ENCODE results near the gene LGALS7. TPM values are rescaled to one million over a fixed set of nuclear protein-coding genes. Genes with fewer than 3 reads are reported as not detected.
A peak's percentile ranks its signal among the peaks of the same experiment; 100 is the strongest.

The LGALS7 gene
- polyA plus RNA-seq, 6 donors from 2014 or later = not detected

DNA sequence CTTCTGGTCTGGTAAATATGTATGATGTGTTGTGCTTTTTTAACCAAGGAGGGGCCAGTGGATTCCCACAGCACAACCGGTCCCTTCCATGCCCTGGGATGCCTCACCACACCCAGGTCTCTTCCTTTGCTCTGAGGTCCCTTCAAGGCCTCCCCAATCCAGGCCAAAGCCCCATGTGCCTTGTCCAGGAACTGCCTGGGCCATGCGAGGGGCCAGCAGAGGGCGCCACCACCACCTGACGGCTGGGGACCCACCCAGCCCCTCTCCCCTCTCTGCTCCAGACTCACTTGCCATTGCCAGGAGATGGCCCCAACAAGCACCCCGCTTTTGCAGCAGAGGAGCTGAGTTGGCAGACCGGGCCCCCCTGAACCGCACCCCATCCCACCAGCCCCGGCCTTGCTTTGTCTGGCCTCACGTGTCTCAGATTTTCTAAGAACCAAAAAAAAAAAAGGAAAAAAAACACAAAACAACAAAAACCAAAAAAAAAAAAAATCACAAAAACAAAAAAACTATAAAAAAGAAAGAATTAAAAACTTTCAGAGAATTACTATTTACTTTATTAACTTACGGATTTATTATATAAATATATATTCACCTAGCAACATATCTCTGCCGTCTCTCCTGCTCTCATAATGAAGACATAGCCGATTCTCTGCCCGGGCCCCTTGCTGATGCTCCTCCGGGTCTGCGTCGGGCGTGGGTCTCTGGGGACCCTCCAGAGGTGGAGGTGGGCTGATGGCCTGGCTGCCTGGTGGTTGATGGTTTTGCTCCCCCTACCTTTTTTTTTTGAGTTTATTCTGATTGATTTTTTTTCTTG is 43.5 kb downstream of the LGALS7 start:
- DNase-seq (peak; percentile 79), ATAC-seq (ENCODE audit: low read depth in 2 of 2) (peak; percentile 89 to 90)
- peaks cover 0 to 11% of the 10 kb centered on the region in 2 donors for H3K36me3 Mint-ChIP-seq
- peak overlapping the region in 1 of 8 donors; percentile 18 for H3K4me3 Mint-ChIP-seq
- no peaks in the 10 kb centered on the region for H3K9me3 Mint-ChIP-seq
- no peaks in the 10 kb centered on the region for H3K27me3 Mint-ChIP-seq
- H3K27ac Mint-ChIP-seq = peak overlapping the region in 5 of 6 donors; percentile 72 to 90 (median 86)
- H3K4me1 Mint-ChIP-seq = peaks cover 20 to 49% (median 36%) of the 10 kb centered on the region in 3 donors

DNA sequence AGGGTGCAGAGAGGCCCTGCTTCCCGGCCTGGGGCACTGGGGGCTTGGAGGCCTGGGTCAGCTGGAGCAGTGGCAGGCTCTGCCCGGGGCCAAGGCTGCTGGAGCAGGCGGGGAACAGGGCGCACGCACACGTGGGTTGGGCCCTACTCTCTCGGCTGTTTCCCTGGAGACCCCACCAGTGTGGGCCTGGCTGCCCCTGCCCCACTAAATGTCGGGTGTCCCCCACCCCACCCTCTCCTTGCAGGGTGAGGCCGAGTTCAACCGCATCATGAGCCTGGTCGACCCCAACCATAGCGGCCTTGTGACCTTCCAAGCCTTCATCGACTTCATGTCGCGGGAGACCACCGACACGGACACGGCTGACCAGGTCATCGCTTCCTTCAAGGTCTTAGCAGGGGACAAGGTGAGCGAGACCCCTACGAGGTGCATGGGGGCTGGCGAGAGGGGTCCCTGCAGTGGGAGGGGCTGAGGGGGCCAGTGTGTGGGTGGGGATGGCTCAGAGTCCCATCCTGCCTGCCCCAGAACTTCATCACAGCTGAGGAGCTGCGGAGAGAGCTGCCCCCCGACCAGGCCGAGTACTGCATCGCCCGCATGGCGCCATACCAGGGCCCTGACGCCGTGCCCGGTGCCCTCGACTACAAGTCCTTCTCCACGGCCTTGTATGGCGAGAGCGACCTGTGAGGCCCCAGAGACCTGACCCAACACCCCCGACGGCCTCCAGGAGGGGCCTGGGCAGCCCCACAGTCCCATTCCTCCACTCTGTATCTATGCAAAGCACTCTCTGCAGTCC is 44.4 kb downstream of the LGALS7 start:
- H3K27ac Mint-ChIP-seq = peak overlapping the region in 1 of 6 donors; percentile 72
- no peak for ATAC-seq (ENCODE audit: low read depth in 2 of 2)

GRCh38 chr19:38727868-38728660 is 45.3 kb downstream of the LGALS7 start:
- Mint-ChIP-seq H3K9me3 (no peaks in the 10 kb centered on the region), H3K4me1 (peaks cover 8 to 31% (median 18%) of the 10 kb centered on the region in 3 donors), H3K4me3 (peak overlapping the region in 1 of 8 donors; percentile 22), H3K36me3 (peaks cover 0 to 11% of the 10 kb centered on the region in 2 donors), H3K27me3 (no peaks in the 10 kb centered on the region), H3K27ac (peak overlapping the region in 1 of 6 donors; percentile 75)
- DNase-seq = no peak
- ATAC-seq (ENCODE audit: low read depth in 2 of 2) = no peak

More for the DNA sequence above, 44.4 kb downstream of the LGALS7 start:
- no peaks in the 10 kb centered on the region for H3K27me3 Mint-ChIP-seq
- DNase-seq = no peak
- H3K4me3 Mint-ChIP-seq = no peak overlapping the region
- peaks cover 0 to 11% of the 10 kb centered on the region in 2 donors for H3K36me3 Mint-ChIP-seq
- H3K4me1 Mint-ChIP-seq = peaks cover 11 to 39% (median 27%) of the 10 kb centered on the region in 3 donors
- H3K9me3 Mint-ChIP-seq = no peaks in the 10 kb centered on the region

- Mint-ChIP-seq H3K27me3 (no peaks in the 10 kb centered on the region), H3K9me3 (no peaks in the 10 kb centered on the region), H3K36me3 (peaks cover 0 to 11% of the 10 kb centered on the region in 2 donors), H3K4me1 (peaks cover 8 to 24% (median 12%) of the 10 kb centered on the region in 3 donors), H3K27ac (peak overlapping the region in 1 of 6 donors; percentile 75), H3K4me3 (no peak overlapping the region)
- ATAC-seq (ENCODE audit: low read depth in 2 of 2) (no peak), DNase-seq (no peak)
Measured at GRCh38 chr19:38727306-38727867, 45.9 kb downstream of the LGALS7 start.

DNA sequence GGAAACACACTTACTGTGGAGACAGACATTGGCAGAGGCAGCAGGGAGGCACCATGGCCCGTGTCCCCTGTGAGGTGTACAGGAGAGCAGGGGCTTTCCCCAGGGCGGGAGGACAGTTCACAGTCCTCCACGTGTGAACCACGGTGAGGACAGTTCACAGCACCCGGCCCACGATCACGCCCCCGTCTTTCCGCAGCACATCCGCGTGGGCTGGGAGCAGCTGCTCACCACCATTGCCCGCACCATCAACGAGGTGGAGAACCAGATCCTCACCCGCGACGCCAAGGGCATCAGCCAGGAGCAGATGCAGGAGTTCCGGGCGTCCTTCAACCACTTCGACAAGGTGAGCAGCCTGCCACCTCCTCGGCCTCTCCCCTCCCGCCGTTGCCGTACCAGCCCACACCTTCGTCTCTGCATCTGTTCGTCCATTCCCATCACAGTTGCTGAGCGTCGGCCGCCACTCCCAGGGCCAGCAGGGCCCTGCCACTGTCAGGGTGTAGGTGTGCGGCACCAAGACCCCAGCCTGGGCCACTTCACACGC is 46.5 kb downstream of the LGALS7 start:
- no peaks in the 10 kb centered on the region for H3K27me3 Mint-ChIP-seq
- no peak overlapping the region for H3K4me3 Mint-ChIP-seq
- peaks cover 8 to 18% (median 12%) of the 10 kb centered on the region in 3 donors for H3K4me1 Mint-ChIP-seq
- H3K27ac Mint-ChIP-seq = peak overlapping the region in 3 of 6 donors; percentile 38 to 56 (median 47)
- H3K9me3 Mint-ChIP-seq = no peaks in the 10 kb centered on the region
- no peak for DNase-seq
- peaks cover 0 to 11% of the 10 kb centered on the region in 2 donors for H3K36me3 Mint-ChIP-seq
- no peak for ATAC-seq (ENCODE audit: low read depth in 2 of 2)

GRCh38 chr19:38726284-38726673 is 47.0 kb downstream of the LGALS7 start:
- Mint-ChIP-seq H3K4me1 (peaks cover 8 to 14% (median 12%) of the 10 kb centered on the region in 3 donors), H3K9me3 (no peaks in the 10 kb centered on the region), H3K27me3 (no peaks in the 10 kb centered on the region), H3K27ac (peak overlapping the region in 2 of 6 donors; percentile 12 to 49), H3K4me3 (no peak overlapping the region), H3K36me3 (peaks cover 0 to 11% of the 10 kb centered on the region in 2 donors)
- ATAC-seq (ENCODE audit: low read depth in 2 of 2) (no peak), DNase-seq (no peak)

DNA sequence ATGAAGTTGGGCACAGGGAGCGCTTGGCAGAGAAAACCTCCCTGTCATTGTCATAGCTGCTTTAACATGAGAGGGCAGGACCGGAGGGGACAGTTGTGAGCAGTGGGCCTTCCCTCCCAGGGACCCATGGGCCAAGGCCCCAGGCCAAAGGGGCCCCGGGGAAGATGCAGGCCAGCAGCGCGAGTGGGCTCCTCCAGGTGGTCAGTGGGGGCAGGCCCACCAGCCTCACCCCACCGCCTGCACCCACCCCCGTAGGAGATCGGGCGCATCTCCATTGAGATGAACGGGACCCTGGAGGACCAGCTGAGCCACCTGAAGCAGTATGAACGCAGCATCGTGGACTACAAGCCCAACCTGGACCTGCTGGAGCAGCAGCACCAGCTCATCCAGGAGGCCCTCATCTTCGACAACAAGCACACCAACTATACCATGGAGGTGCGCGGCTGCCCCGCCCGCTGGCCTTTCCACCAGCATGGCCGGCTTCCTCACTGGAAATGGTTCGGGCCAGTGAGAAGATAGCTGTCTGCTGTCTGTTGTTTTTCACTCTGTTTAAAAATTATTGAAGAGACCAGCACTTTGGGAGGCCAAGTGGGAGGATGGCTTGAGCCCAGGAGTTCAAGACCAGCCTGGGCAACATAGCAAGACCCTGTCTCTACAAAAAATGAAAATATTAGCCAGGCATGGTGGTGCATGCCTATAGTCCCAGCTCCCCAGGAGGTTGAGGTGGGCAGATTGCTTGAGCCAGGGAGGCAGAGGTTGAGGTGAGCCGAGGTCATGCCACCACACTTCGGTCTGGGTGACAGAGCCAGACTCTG is 47.6 kb downstream of the LGALS7 start:
- DNase-seq (no peak), ATAC-seq (ENCODE audit: low read depth in 2 of 2) (no peak)
- no peaks in the 10 kb centered on the region for H3K9me3 Mint-ChIP-seq
- H3K27me3 Mint-ChIP-seq = no peaks in the 10 kb centered on the region
- no peak overlapping the region for H3K4me3 Mint-ChIP-seq
- peak overlapping the region in 2 of 6 donors; percentile 12 to 50 for H3K27ac Mint-ChIP-seq
- H3K36me3 Mint-ChIP-seq = peaks cover 0 to 11% of the 10 kb centered on the region in 2 donors
- H3K4me1 Mint-ChIP-seq = peaks cover 8 to 14% (median 11%) of the 10 kb centered on the region in 3 donors

DNA sequence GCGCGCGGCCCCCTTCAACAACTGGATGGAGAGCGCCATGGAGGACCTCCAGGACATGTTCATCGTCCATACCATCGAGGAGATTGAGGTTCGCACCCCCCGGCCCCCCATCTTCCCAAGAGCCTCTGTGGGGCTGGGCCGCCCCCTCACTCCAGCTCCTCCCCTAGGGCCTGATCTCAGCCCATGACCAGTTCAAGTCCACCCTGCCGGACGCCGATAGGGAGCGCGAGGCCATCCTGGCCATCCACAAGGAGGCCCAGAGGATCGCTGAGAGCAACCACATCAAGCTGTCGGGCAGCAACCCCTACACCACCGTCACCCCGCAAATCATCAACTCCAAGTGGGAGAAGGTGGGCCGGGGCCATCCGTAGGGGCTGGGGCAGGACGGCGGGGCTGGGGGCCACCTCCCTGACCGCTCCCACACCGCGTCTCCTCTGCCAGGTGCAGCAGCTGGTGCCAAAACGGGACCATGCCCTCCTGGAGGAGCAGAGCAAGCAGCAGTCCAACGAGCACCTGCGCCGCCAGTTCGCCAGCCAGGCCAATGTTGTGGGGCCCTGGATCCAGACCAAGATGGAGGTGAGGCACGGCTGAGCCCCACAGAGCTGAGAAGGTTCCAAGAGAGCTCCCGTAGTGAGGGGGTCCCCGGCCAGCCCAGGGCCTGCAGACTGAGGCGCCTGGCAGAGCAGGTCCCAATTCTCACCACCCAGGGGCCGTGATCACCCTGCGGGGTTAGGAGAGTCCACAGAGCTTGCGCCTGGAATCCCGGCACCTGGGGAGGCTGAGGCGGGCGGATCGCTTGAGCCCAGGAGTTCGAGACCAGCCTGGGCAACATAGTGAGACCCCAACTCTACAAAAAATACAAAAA is 49.1 kb downstream of the LGALS7 start:
- H3K36me3 Mint-ChIP-seq = peaks cover 0 to 11% of the 10 kb centered on the region in 2 donors
- H3K4me3 Mint-ChIP-seq = no peak overlapping the region
- ATAC-seq (ENCODE audit: low read depth in 2 of 2) (no peak), DNase-seq (no peak)
- no peaks in the 10 kb centered on the region for H3K27me3 Mint-ChIP-seq
- peaks cover 0 to 2% (median 0%) of the 10 kb centered on the region in 3 donors for H3K4me1 Mint-ChIP-seq
- peak overlapping the region in 4 of 6 donors; percentile 9 to 75 (median 48) for H3K27ac Mint-ChIP-seq
- H3K9me3 Mint-ChIP-seq = no peaks in the 10 kb centered on the region

GRCh38 chr19:38723606-38723965 is 49.7 kb downstream of the LGALS7 start:
- H3K27me3 Mint-ChIP-seq = no peaks in the 10 kb centered on the region

GRCh38 chr19:38722947-38723605 is 50.2 kb downstream of the LGALS7 start:
- no peaks in the 10 kb centered on the region for H3K27me3 Mint-ChIP-seq
- H3K27ac Mint-ChIP-seq = peak overlapping the region in 2 of 6 donors; percentile 49 to 70
- DNase-seq (no peak), ATAC-seq (ENCODE audit: low read depth in 2 of 2) (no peak)
- peaks cover 0 to 2% (median 0%) of the 10 kb centered on the region in 3 donors for H3K4me1 Mint-ChIP-seq
- H3K36me3 Mint-ChIP-seq = peaks cover 0 to 4% of the 10 kb centered on the region in 2 donors
- H3K9me3 Mint-ChIP-seq = no peaks in the 10 kb centered on the region
- no peak overlapping the region for H3K4me3 Mint-ChIP-seq

More at GRCh38 chr19:38723606-38723965, 49.7 kb downstream of the LGALS7 start:
- no peak for ATAC-seq (ENCODE audit: low read depth in 2 of 2)
- no peak overlapping the region for H3K4me3 Mint-ChIP-seq
- H3K9me3 Mint-ChIP-seq = no peaks in the 10 kb centered on the region
- H3K36me3 Mint-ChIP-seq = peaks cover 0 to 9% of the 10 kb centered on the region in 2 donors
- DNase-seq = no peak
- peak overlapping the region in 2 of 6 donors; percentile 9 to 75 for H3K27ac Mint-ChIP-seq
- peaks cover 0 to 2% (median 0%) of the 10 kb centered on the region in 3 donors for H3K4me1 Mint-ChIP-seq
